Coronary artery (tissue), 2 donors: ENCODE data around the gene OR52W1.

ENCODE experiments used
- DNase-seq: peaks from one replicate; pipeline ENCODE4 v3.0.0-alpha.2; 2017; ENCODE audit warnings: low spot score
- H3K27ac ChIP-seq, 2 donors: fragments of 200-600 bp; sonication (generic); one replicate each; pipeline ENCODE4 v1.5.1; 2016 to 2019
- H3K4me3 ChIP-seq: fragments of 200-600 bp; sonication (generic); 2 replicates; pipeline ENCODE4 v1.5.1; 2016; ENCODE audit warnings: mild to moderate bottlenecking, moderate library complexity
- CTCF ChIP-seq: fragments of 200-600 bp; sonication (generic); IDR thresholded peaks from one replicate; pipeline ENCODE4 v1.5.1; 2019; ENCODE audit warnings: antibody characterized with exemption

The OR52W1 gene

GRCh38 chr11:6228520-6228919 lies 29.5 kb downstream of the OR52W1 start:
- no peak for TF ChIP-seq CTCF
- no peak for DNase-seq
- no peak overlapping the region for H3K4me3 ChIP-seq
- no peak overlapping the region for H3K27ac ChIP-seq

GRCh38 chr11:6229911-6230310 lies 30.9 kb downstream of the OR52W1 start:
- no peak for DNase-seq
- Histone ChIP-seq H3K4me3 (no peak overlapping the region), H3K27ac (no peak overlapping the region)
- no peak for TF ChIP-seq CTCF

- no peak for TF ChIP-seq CTCF
- DNase-seq = no peak
- H3K27ac ChIP-seq = no peak overlapping the region
- no peak overlapping the region for H3K4me3 ChIP-seq
Measured at GRCh38 chr11:6232899-6233298, 33.9 kb downstream of the OR52W1 start.

- no peak for DNase-seq
- Histone ChIP-seq H3K4me3 (peak overlapping the region; percentile 94), H3K27ac (peak overlapping the region; percentile 82 to 91)
- no peak for TF ChIP-seq CTCF
Measured at GRCh38 chr11:6233984-6234386, 35.0 kb downstream of the OR52W1 start.

GRCh38 chr11:6234387-6235107 lies 35.5 kb downstream of the OR52W1 start, which contains the start of gene FHIP1B:
FHIP1B (minus strand) TSS chr11:6234636; CDS start chr11:6224516, 10,120 bp downstream.
- no peak for TF ChIP-seq CTCF
- peak; percentile 100 for DNase-seq
- Histone ChIP-seq H3K4me3 (peak within 1 kb of the TSS; percentile 94), H3K27ac (peak within 1 kb of the TSS; percentile 82 to 92)

GRCh38 chr11:6237266-6237665 lies 38.2 kb downstream of the OR52W1 start:
- TF ChIP-seq CTCF = no peak
- Histone ChIP-seq H3K4me3 (no peak overlapping the region), H3K27ac (no peak overlapping the region)
- no peak for DNase-seq

GRCh38 chr11:6237761-6238302 lies 38.8 kb downstream of the OR52W1 start:
- Histone ChIP-seq H3K4me3 (no peak overlapping the region), H3K27ac (no peak overlapping the region)
- DNase-seq = no peak
- TF ChIP-seq CTCF = no peak
